MM.1S (cell line): ENCODE measurements around the gene WDPCP.

ENCODE experiments used
- DNase-seq: peaks from one replicate; pipeline ENCODE4 v3.0.0-alpha.2; 2015
- H2AFZ ChIP-seq: fragments of 300-600 bp; sonication (generic); 2 replicates; pipeline ENCODE4 v1.6.0; 2016; ENCODE audit warnings: antibody characterized with exemption, low read length
- H3F3A ChIP-seq: fragments of 300-600 bp; sonication (generic); 2 replicates; pipeline ENCODE4 v1.6.1; 2016; ENCODE audit warnings: mild to moderate bottlenecking, antibody characterized with exemption, low read length, moderate library complexity, mixed read lengths; ENCODE audit not compliant: insufficient read depth
- H3K27ac ChIP-seq: fragments of 300-600 bp; sonication (generic); 2 replicates; pipeline ENCODE4 v1.5.1; 2016; ENCODE audit warnings: mild to moderate bottlenecking, low read length
- H3K27me3 ChIP-seq: fragments of 300-600 bp; sonication (generic); replicated peaks from 2 replicates; pipeline ENCODE4 v1.6.0; 2016; ENCODE audit warnings: low read length; ENCODE audit not compliant: insufficient read depth
- H3K36me3 ChIP-seq: fragments of 300-600 bp; sonication (generic); replicated peaks from 2 replicates; pipeline ENCODE4 v1.6.1; 2016; ENCODE audit warnings: mild to moderate bottlenecking, low read length, mixed read lengths; ENCODE audit not compliant: insufficient read depth
- H3K4me1 ChIP-seq: fragments of 300-600 bp; sonication (generic); 2 replicates; pipeline ENCODE4 v1.6.1; 2016; ENCODE audit warnings: low read length, mixed read lengths
- H3K4me2 ChIP-seq: fragments of 300-600 bp; sonication (generic); 2 replicates; pipeline ENCODE4 v1.6.0; 2016; ENCODE audit warnings: low read depth, low read length
- H3K4me3 ChIP-seq: fragments of 300-600 bp; sonication (generic); 2 replicates; pipeline ENCODE4 v1.5.1; 2016; ENCODE audit warnings: low read length, mixed read lengths
- H3K79me2 ChIP-seq: fragments of 300-600 bp; sonication (generic); 2 replicates; pipeline ENCODE4 v1.6.1; 2016; ENCODE audit warnings: mixed run types, low read length, mixed read lengths
- H3K9ac ChIP-seq: fragments of 300-600 bp; sonication (generic); 2 replicates; pipeline ENCODE4 v1.6.1; 2016; ENCODE audit warnings: low read length, mixed read lengths
- H3K9me2 ChIP-seq: fragments of 300-600 bp; sonication (generic); replicated peaks from 2 replicates; pipeline ENCODE4 v1.6.1; 2016; ENCODE audit warnings: mild to moderate bottlenecking, low read length, mixed read lengths; ENCODE audit not compliant: insufficient read depth
- H3K9me3 ChIP-seq: fragments of 300-600 bp; sonication (generic); replicated peaks from 2 replicates; pipeline ENCODE4 v1.6.1; 2016; ENCODE audit warnings: mild to moderate bottlenecking, low read length, mixed read lengths; ENCODE audit not compliant: insufficient read depth
- H4K20me1 ChIP-seq: fragments of 300-600 bp; sonication (generic); 2 replicates; pipeline ENCODE4 v1.6.1; 2016; ENCODE audit warnings: mild to moderate bottlenecking, low read length, moderate library complexity, mixed read lengths; ENCODE audit not compliant: insufficient read depth
- CTCF ChIP-seq: fragments of 300-600 bp; sonication (generic); IDR thresholded peaks from 2 replicates; pipeline ENCODE4 v1.5.1; 2016; ENCODE audit warnings: antibody characterized with exemption, low read length, mixed read lengths
- EZH2 ChIP-seq: fragments of 300-600 bp; sonication (generic); optimal IDR thresholded peaks from 2 replicates; pipeline ENCODE3; 2017; ENCODE audit warnings: low read depth, mild to moderate bottlenecking, antibody characterized with exemption, low read length, mixed read lengths
- EZH2phosphoT487 ChIP-seq: fragments of 300-600 bp; sonication (generic); IDR thresholded peaks from 2 replicates; pipeline ENCODE4 v1.6.1; 2018; ENCODE audit warnings: antibody characterized with exemption, low read length

WDPCP gene

GRCh38 chr2:63425606-63426005, 162.7 kb downstream of the WDPCP start:
- H4K20me1 ChIP-seq, result no peaks in the 10 kb centered on the region
- H3K79me2 ChIP-seq, result no peaks in the 10 kb centered on the region
- no peak for DNase-seq
- H3K27ac ChIP-seq, result no peak overlapping the region
- H3K27me3 ChIP-seq, result no peaks in the 10 kb centered on the region
- no peak overlapping the region for H3K4me3 ChIP-seq
- peaks cover 2% of the 10 kb centered on the region; the same call in 1 of the 2 replicates for H3F3A ChIP-seq
- no peak overlapping the region for H2AFZ ChIP-seq
- H3K4me1 ChIP-seq, result peaks cover 8% of the 10 kb centered on the region; the same call in 1 of the 2 replicates
- H3K9me3 ChIP-seq, result no peaks in the 10 kb centered on the region
- no peaks in the 10 kb centered on the region for H3K36me3 ChIP-seq
- H3K9me2 ChIP-seq, result no peaks in the 10 kb centered on the region
- no peak overlapping the region for H3K9ac ChIP-seq
- TF ChIP-seq EZH2phosphoT487 (no peak), CTCF (no peak), EZH2 (no peak)
- no peak overlapping the region for H3K4me2 ChIP-seq

- H3F3A ChIP-seq, result peaks cover 3% of the 10 kb centered on the region; the same call in 1 of the 2 replicates
- H3K9me3 ChIP-seq, result no peaks in the 10 kb centered on the region
- no peaks in the 10 kb centered on the region for H3K9me2 ChIP-seq
- H3K4me2 ChIP-seq, result no peak overlapping the region
- no peak for DNase-seq
- no peaks in the 10 kb centered on the region for H3K27me3 ChIP-seq
- no peak for TF ChIP-seq CTCF
- H3K9ac ChIP-seq, result no peak overlapping the region
- H3K79me2 ChIP-seq, result no peaks in the 10 kb centered on the region
- no peak overlapping the region for H3K4me3 ChIP-seq
- H3K36me3 ChIP-seq, result no peaks in the 10 kb centered on the region
- peak overlapping the region; percentile 21; the same call in 1 of the 2 replicates for H3K27ac ChIP-seq
- H2AFZ ChIP-seq, result no peak overlapping the region
- no peaks in the 10 kb centered on the region for H4K20me1 ChIP-seq
- peaks cover 8% of the 10 kb centered on the region; the same call in 1 of the 2 replicates for H3K4me1 ChIP-seq
These were observed 163.2 kb downstream of the WDPCP start for GRCh38 chr2:63425079-63425416.

DNA sequence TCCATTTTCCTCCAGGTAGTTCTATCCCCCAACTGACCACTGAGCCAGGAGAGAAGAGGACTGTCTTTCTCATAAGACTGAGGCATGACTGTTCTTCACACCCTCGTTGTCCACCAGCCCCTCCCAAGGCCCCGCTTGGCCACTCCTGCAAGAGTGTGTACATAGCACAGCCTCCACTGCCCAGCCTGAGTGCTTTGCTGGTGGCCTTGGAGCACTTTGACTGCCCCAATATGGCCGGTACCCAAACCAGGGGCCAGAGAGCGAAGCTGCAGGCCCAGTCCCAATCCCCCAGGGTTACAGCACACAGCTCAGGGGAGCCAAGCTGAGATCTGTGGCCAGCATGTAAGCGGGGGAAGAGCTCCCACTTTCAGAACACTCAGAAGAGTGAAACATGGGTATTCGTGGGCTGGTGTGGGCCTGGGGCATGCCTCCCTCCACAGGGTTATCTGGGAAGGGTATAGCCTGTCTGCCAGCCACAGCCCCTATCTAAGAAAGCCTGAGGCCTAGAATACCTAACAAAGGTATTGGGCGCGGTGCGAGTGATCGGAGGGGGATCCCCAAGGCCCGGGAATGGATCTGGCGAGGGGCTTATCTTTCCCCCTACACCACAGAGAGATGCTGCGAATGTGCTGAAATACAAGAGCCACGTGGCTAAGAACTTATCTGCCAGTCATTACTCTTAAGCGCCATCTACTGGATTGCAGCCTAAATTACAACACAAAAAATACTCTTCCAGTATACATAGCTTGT, 163.8 kb downstream of the WDPCP start:
- Histone ChIP-seq H3K27me3 (no peaks in the 10 kb centered on the region), H3K9me3 (no peaks in the 10 kb centered on the region), H3K4me2 (peak overlapping the region; percentile 21; the same call in 1 of the 2 replicates), H2AFZ (peak overlapping the region; percentile 59), H3K9me2 (no peaks in the 10 kb centered on the region), H3K27ac (no peak overlapping the region), H3K9ac (no peak overlapping the region), H4K20me1 (no peaks in the 10 kb centered on the region), H3K4me3 (no peak overlapping the region), H3K4me1 (peaks cover 8% of the 10 kb centered on the region; the same call in 1 of the 2 replicates), H3K36me3 (no peaks in the 10 kb centered on the region), H3F3A (peaks cover 3% of the 10 kb centered on the region; the same call in 1 of the 2 replicates), H3K79me2 (no peaks in the 10 kb centered on the region)
- no peak for TF ChIP-seq EZH2
- peak; percentile 83 for TF ChIP-seq CTCF
- peak; percentile 87 for DNase-seq
